RWPE1 (cell line): ENCODE measurements around the gene FANCL.
"Not testable (repeated sequence)": the region's sequence is repeated elsewhere in the genome, so short reads cannot be mapped to it uniquely, and the experiment has no call there.

Source experiments
- CTCF ChIA-PET: fragments of 350-600 bp; sonication (Branson Sonifier 250); formaldehyde crosslinking; extraction: SDS; loops from one replicate; lab custom pipeline; 2021; lab: Yijun Ruan, JAX
- POLR2A ChIA-PET: fragments of 400-600 bp; formaldehyde crosslinking; extraction: SDS; loops from one replicate; lab custom pipeline; 2020; ENCODE audit warnings: antibody characterized with exemption; ENCODE audit not compliant: low non-redundant PET; lab: Yijun Ruan, JAX
- DNase-seq: peaks from one replicate; pipeline ENCODE4 v3.0.0; 2012; ENCODE audit warnings: low spot score
- H3K27ac ChIP-seq: fragments of 450-650 bp; 2 replicates; pipeline ENCODE4 v1.5.1; 2017
- TF ChIP-seq, protein P1 (sequence below): fragments of 450-650 bp; conservative IDR thresholded peaks from 2 replicates; pipeline ENCODE4 v1.5.1; 2017; ENCODE audit warnings: low read depth, mild to moderate bottlenecking

FANCL gene

DNA sequence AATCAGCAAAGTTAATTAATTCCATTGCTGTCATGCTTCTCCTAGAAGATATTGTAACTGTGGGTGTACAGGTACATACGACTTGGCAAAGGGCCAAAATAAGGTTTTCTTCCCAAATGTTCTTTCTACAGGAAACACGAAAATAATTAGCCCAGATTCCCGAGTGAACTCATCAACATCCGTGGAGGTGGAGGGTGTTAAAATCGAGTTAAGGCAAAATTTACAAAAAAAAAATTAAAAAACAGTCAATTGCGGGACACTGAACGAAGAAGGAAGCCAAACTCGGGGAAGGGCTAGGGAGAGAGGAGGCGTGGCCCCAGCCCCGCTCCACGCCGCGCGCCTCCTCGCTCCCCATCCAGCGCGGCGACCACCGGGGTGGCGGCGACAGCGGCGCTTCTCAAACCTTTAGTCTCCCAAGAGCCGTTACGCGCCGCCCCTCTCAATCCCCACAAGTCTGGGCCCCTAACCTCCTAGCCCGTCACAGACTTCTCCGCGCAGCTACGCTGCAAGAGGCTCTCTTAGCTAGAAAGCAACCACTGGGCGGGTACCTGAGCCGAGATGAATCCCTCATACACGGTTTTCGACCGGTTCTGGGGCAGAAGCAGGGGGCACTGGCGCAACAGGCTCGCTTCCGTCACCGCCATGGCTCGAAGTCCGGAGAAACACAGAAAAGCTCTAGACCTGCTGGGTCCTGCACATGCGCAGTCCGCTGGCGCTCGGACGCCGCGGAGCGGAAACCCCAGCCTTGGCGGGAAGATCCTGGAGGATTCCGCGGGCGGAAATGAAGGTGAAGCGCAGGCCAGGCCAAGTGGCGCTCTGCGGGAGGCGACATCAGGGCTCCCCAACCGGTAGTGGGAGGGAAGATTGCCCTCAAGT is at the start of gene FANCL:
Gene FANCL (minus strand): TSS at position 656 of the 876 bp plus-strand sequence. CDS start 12 bp downstream, at position 644.
- peak within 1 kb of the TSS; percentile 88 for H3K27ac ChIP-seq
- DNase-seq: peak; percentile 89
- TF ChIP-seq, protein P1, sequence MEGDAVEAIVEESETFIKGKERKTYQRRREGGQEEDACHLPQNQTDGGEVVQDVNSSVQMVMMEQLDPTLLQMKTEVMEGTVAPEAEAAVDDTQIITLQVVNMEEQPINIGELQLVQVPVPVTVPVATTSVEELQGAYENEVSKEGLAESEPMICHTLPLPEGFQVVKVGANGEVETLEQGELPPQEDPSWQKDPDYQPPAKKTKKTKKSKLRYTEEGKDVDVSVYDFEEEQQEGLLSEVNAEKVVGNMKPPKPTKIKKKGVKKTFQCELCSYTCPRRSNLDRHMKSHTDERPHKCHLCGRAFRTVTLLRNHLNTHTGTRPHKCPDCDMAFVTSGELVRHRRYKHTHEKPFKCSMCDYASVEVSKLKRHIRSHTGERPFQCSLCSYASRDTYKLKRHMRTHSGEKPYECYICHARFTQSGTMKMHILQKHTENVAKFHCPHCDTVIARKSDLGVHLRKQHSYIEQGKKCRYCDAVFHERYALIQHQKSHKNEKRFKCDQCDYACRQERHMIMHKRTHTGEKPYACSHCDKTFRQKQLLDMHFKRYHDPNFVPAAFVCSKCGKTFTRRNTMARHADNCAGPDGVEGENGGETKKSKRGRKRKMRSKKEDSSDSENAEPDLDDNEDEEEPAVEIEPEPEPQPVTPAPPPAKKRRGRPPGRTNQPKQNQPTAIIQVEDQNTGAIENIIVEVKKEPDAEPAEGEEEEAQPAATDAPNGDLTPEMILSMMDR: no peak
- ChIA-PET POLR2A (no interaction called here), CTCF (no interaction called here)

- TF ChIP-seq, protein P1: no peak
- POLR2A ChIA-PET: no interaction called here
- CTCF ChIA-PET: interaction anchor here (0.5 kb wide), 1 partner anchor 245 kb away, joined by 3 read pairs; no protein-coding TSS in a partner anchor
- peak; percentile 75 for DNase-seq
- no peak overlapping the region for H3K27ac ChIP-seq
These were observed 47.9 kb upstream of the FANCL start for GRCh38 chr2:58289029-58289428.

GRCh38 chr2:58283931-58284330 is 42.8 kb upstream of the FANCL start:
- no peak overlapping the region for H3K27ac ChIP-seq
- POLR2A ChIA-PET: no interaction called here
- DNase-seq: no peak
- TF ChIP-seq, protein P1: no peak
- CTCF ChIA-PET: no interaction called here

- DNase-seq, POLR2A ChIA-PET, CTCF ChIA-PET: not testable (repeated sequence)
These were observed 34.0 kb upstream of the FANCL start for GRCh38 chr2:58275144-58275543.

DNA sequence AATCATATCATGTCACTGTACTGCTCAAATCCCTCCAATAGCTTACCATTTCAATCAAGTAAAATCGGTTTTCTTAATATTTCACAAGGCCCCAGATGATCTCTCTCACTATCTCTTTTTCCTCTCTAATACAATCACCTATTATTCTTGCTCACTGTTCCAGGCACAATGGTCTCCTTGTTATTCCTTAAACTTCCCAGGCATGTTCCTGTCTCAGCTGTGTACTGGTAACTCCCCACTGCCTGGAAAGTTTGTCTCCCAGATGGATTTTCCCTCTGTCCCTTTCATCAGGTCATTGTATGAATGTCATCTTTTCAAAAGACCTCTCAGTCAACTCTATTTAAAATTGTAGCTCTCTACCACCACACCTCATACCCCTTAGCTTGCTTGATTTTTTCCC is 30.7 kb upstream of the FANCL start:
- TF ChIP-seq, protein P1: no peak
- POLR2A ChIA-PET: no interaction called here
- H3K27ac ChIP-seq: no peak overlapping the region
- CTCF ChIA-PET: no interaction called here
- DNase-seq: no peak

More at GRCh38 chr2:58275144-58275543, 34.0 kb upstream of the FANCL start:
- not testable (repeated sequence) for H3K27ac ChIP-seq

DNA sequence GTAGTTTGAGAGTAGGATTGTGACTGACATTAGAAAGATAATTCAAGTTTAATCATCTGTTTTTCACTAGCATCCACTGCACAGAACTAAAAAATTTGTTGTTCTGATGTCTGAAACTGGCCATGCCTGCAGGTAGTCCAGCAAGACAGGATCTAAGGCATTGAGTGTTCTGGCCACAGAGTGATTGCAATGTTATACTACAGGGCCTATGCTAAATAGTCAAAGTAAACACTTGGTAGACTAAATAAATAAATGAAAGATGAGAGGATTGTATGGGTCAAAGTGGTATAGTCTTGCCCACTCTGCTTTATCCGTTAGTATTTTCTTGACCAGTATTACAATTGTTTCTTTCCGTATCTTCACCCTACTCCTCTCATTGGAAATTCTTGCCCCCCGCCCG is 27.6 kb upstream of the FANCL start:
- CTCF ChIA-PET: no interaction called here

More for the DNA sequence above, 27.6 kb upstream of the FANCL start:
- TF ChIP-seq, protein P1: no peak
- DNase-seq: no peak
- no peak overlapping the region for H3K27ac ChIP-seq
- POLR2A ChIA-PET: no interaction called here
